ENCODE measurements around the gene HDC.

Gene HDC

DNA sequence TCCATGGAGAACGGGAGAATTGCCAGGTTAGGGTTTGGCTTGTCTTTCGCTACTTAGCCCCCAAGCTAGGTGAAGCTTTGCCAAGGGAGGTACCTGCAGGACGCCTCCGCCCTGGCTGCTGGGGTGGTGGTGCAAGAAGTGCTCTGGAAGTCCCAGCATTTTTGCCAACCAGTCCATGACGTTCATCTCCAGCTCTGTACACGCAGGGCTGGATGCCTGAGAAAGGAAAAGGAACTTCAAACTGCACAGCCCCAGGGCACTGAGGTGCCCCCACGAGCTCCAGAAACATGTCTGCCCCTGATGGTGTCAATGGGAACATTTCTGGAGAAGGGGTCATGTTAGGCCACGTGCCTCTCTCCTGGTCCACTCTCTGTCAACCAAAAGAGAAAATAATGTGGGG, 8.2 kb downstream of the HDC start:
- Histone ChIP-seq H3K27ac (ENCODE audit: low read length) (no peak overlapping the region), H3K36me3 (ENCODE audit: insufficient read depth, low read length) (no peaks in the 10 kb centered on the region), H4K20me1 (ENCODE audit: insufficient read depth, low read length) (no peaks in the 10 kb centered on the region), H3K9ac (ENCODE audit: low read depth, low read length) (no peak overlapping the region), H3K4me2 (ENCODE audit: insufficient read depth, low read length) (no peak overlapping the region), H2AFZ (ENCODE audit: low read depth, low read length) (no peak overlapping the region), H3K9me3 (ENCODE audit: insufficient read depth, low read length, severe bottlenecking) (no peaks in the 10 kb centered on the region), H3K27me3 (ENCODE audit: insufficient read depth, low read length, poor library complexity) (no peaks in the 10 kb centered on the region), H3K79me2 (ENCODE audit: insufficient read depth, low read length) (no peaks in the 10 kb centered on the region), H3K4me3 (ENCODE audit: low read depth in 1 of 2, low read length in 2 of 2) (no peak overlapping the region), H3K4me1 (ENCODE audit: insufficient read depth, low read length) (no peaks in the 10 kb centered on the region)
- no peak for ATAC-seq (ENCODE audit: insufficient read depth, low read depth)
- DNase-seq: no peak
- TF ChIP-seq, protein P1, sequence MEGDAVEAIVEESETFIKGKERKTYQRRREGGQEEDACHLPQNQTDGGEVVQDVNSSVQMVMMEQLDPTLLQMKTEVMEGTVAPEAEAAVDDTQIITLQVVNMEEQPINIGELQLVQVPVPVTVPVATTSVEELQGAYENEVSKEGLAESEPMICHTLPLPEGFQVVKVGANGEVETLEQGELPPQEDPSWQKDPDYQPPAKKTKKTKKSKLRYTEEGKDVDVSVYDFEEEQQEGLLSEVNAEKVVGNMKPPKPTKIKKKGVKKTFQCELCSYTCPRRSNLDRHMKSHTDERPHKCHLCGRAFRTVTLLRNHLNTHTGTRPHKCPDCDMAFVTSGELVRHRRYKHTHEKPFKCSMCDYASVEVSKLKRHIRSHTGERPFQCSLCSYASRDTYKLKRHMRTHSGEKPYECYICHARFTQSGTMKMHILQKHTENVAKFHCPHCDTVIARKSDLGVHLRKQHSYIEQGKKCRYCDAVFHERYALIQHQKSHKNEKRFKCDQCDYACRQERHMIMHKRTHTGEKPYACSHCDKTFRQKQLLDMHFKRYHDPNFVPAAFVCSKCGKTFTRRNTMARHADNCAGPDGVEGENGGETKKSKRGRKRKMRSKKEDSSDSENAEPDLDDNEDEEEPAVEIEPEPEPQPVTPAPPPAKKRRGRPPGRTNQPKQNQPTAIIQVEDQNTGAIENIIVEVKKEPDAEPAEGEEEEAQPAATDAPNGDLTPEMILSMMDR (IDR thresholded peaks at IDR 0.05; ENCODE audit: borderline replicate concordance, extremely low read depth, low read length, poor library complexity, severe bottlenecking): no peak

DNA sequence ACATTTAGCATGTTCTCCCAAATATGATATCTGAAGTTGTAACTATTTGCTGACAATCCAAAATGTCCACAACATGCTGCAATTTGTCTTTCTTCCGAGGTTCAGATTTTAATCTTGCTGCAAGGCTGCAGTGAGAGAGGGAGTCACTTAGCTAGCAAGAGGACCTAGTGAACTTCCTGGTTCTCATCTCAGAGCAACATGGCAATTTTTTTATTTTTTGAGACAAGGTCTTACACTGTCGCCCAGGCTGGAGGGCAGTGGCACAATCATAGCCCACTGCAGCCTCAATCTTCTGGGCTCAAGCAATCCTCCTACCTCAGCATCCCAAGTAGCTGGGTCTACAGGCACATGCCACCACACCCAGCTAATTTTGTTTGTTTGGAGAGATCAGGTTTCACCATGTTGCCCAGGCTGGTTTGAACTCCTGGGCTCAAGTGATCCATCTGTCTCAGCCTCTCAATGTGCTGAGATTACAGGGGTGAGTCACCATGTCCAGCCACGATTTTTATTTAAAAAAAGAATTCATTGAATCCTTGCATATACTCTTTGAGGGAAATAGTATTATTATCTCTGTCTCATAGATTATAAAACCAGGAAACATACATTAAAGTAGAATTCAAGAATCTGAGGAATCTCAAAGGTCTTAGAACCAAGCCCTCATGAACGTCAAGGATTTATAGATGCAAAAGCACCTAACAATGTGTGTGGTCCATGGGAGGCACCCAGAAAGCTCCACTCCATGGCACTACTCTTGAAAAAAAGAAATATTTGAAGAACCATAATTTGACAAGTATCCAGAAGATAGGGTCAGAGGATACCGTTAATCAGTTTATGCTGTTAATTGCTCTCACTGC, 9.1 kb downstream of the HDC start:
- Histone ChIP-seq H3K4me2 (ENCODE audit: insufficient read depth, low read length) (no peak overlapping the region), H4K20me1 (ENCODE audit: insufficient read depth, low read length) (no peaks in the 10 kb centered on the region), H3K4me3 (ENCODE audit: low read depth in 1 of 2, low read length in 2 of 2) (no peak overlapping the region), H3K4me1 (ENCODE audit: insufficient read depth, low read length) (no peaks in the 10 kb centered on the region), H3K9me3 (ENCODE audit: insufficient read depth, low read length, severe bottlenecking) (no peaks in the 10 kb centered on the region), H2AFZ (ENCODE audit: low read depth, low read length) (no peak overlapping the region), H3K27ac (ENCODE audit: low read length) (no peak overlapping the region), H3K9ac (ENCODE audit: low read depth, low read length) (no peak overlapping the region), H3K36me3 (ENCODE audit: insufficient read depth, low read length) (no peaks in the 10 kb centered on the region), H3K79me2 (ENCODE audit: insufficient read depth, low read length) (no peaks in the 10 kb centered on the region), H3K27me3 (ENCODE audit: insufficient read depth, low read length, poor library complexity) (no peaks in the 10 kb centered on the region)
- no peak for TF ChIP-seq EZH2 (IDR thresholded peaks at IDR 0.05; ENCODE audit: borderline replicate concordance, low read depth, low read length, severe bottlenecking)
- ATAC-seq (ENCODE audit: insufficient read depth, low read depth) (no peak), DNase-seq (no peak)

GRCh38 chr15:50252556-50252955, 13.0 kb downstream of the HDC start:
- Histone ChIP-seq H3K4me2 (ENCODE audit: insufficient read depth, low read length) (no peak overlapping the region), H4K20me1 (ENCODE audit: insufficient read depth, low read length) (no peaks in the 10 kb centered on the region), H3K4me1 (ENCODE audit: insufficient read depth, low read length) (peaks cover 12% of the 10 kb centered on the region), H3K9ac (ENCODE audit: low read depth, low read length) (no peak overlapping the region), H3K79me2 (ENCODE audit: insufficient read depth, low read length) (no peaks in the 10 kb centered on the region), H2AFZ (ENCODE audit: low read depth, low read length) (no peak overlapping the region), H3K27me3 (ENCODE audit: insufficient read depth, low read length, poor library complexity) (no peaks in the 10 kb centered on the region), H3K36me3 (ENCODE audit: insufficient read depth, low read length) (no peaks in the 10 kb centered on the region), H3K4me3 (ENCODE audit: low read depth in 1 of 2, low read length in 2 of 2) (no peak overlapping the region), H3K9me3 (ENCODE audit: insufficient read depth, low read length, severe bottlenecking) (no peaks in the 10 kb centered on the region), H3K27ac (ENCODE audit: low read length) (no peak overlapping the region)
- TF ChIP-seq, protein P1 (IDR thresholded peaks at IDR 0.05; ENCODE audit: borderline replicate concordance, extremely low read depth, low read length, poor library complexity, severe bottlenecking): no peak
- no peak for TF ChIP-seq EZH2 (IDR thresholded peaks at IDR 0.05; ENCODE audit: borderline replicate concordance, low read depth, low read length, severe bottlenecking)
- ATAC-seq (ENCODE audit: insufficient read depth, low read depth): no peak
- DNase-seq: no peak

DNA sequence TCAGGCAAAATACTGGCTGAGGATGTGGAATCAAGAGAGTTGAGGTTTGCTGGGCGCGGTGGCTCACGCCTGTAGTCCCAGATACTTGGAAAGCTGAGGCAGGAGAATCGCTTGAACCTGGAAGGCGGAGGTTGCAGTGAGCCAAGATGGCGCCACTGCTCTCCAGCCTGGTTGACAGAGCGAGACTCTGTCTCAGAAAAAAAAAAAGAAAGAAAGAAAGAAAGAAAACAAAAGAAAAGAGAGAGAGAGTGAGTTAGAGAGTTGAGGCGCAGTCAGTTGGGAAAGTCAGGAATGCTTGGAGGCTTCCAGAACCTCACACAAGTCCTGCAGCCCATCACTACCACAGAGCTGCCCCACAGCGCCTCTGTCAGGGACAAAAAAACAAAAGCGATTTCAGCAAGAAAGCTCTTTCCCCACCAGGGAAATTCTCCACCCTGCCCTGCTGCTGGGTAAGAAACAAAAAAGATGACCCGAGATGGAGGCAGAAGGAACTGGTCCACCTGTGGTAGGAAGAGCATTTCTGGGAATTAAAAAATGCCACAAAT, 13.8 kb downstream of the HDC start:
- Histone ChIP-seq H3K4me1 (ENCODE audit: insufficient read depth, low read length) (peaks cover 16% of the 10 kb centered on the region), H4K20me1 (ENCODE audit: insufficient read depth, low read length) (no peaks in the 10 kb centered on the region), H3K27me3 (ENCODE audit: insufficient read depth, low read length, poor library complexity) (no peaks in the 10 kb centered on the region), H3K9ac (ENCODE audit: low read depth, low read length) (no peak overlapping the region), H3K27ac (ENCODE audit: low read length) (no peak overlapping the region), H3K4me3 (ENCODE audit: low read depth in 1 of 2, low read length in 2 of 2) (no peak overlapping the region), H3K36me3 (ENCODE audit: insufficient read depth, low read length) (no peaks in the 10 kb centered on the region), H3K9me3 (ENCODE audit: insufficient read depth, low read length, severe bottlenecking) (no peaks in the 10 kb centered on the region), H3K79me2 (ENCODE audit: insufficient read depth, low read length) (no peaks in the 10 kb centered on the region), H2AFZ (ENCODE audit: low read depth, low read length) (no peak overlapping the region), H3K4me2 (ENCODE audit: insufficient read depth, low read length) (no peak overlapping the region)
- ATAC-seq (ENCODE audit: insufficient read depth, low read depth): no peak
- TF ChIP-seq EZH2 (IDR thresholded peaks at IDR 0.05; ENCODE audit: borderline replicate concordance, low read depth, low read length, severe bottlenecking): no peak
- TF ChIP-seq, protein P1 (IDR thresholded peaks at IDR 0.05; ENCODE audit: borderline replicate concordance, extremely low read depth, low read length, poor library complexity, severe bottlenecking): no peak
- DNase-seq: no peak
